GM12878 (cell line): ENCODE data around the gene INO80. TPM values are rescaled to one million over a fixed set of nuclear protein-coding genes. Genes with fewer than 3 reads are reported as not detected.
A peak's percentile ranks its signal among the peaks of the same experiment; 100 is the strongest.

Source experiments
- BCLAF1 ChIP-seq: fragments of 450-650 bp; IDR thresholded peaks from 2 replicates; pipeline ENCODE4 v1.6.1; 2017; ENCODE audit warnings: antibody characterized with exemption, mild to moderate bottlenecking, moderate library complexity
- EGR1 ChIP-seq, 2 experiments: IDR thresholded peaks; 1 replicate in 1 of 2; 2 replicates in 1 of 2; pipeline ENCODE4 v1.6.1; 2011 to 2012; ENCODE audit warnings: low read depth in 2 of 2, low read length in 2 of 2, borderline replicate concordance in 1 of 2, mild to moderate bottlenecking in 1 of 2, moderate library complexity in 1 of 2
- GATAD2B ChIP-seq: fragments of 450-650 bp; conservative IDR thresholded peaks from 2 replicates; pipeline ENCODE4 v1.6.1; 2017; ENCODE audit warnings: low read depth, mild to moderate bottlenecking, moderate library complexity
- JUNB ChIP-seq: IDR thresholded peaks from 2 replicates; pipeline ENCODE4 v1.6.1; 2016; ENCODE audit warnings: antibody characterized with exemption, mild to moderate bottlenecking
- KDM1A ChIP-seq: fragments of 200-600 bp; sonication (generic); IDR thresholded peaks from 2 replicates; pipeline ENCODE4 v1.6.1; 2016; ENCODE audit warnings: borderline replicate concordance
- MYC ChIP-seq: IDR thresholded peaks from 2 replicates; pipeline ENCODE4 v1.6.1; 2011; ENCODE audit warnings: mild to moderate bottlenecking, low read length, moderate library complexity, inconsistent platforms; ENCODE audit not compliant: insufficient read depth, insufficient replicate concordance, insufficient read length, severe bottlenecking
- NBN ChIP-seq: fragments of 450-650 bp; IDR thresholded peaks from 2 replicates; pipeline ENCODE4 v1.6.1; 2016
- NFXL1 ChIP-seq: fragments of 450-650 bp; IDR thresholded peaks from 2 replicates; pipeline ENCODE4 v1.6.1; 2017; ENCODE audit warnings: antibody characterized with exemption, mild to moderate bottlenecking, borderline replicate concordance
- POLR2AphosphoS5 ChIP-seq: IDR thresholded peaks from 2 replicates; pipeline ENCODE4 v1.6.1; 2011; ENCODE audit warnings: mild to moderate bottlenecking, low read length, inconsistent platforms
- RAD21 ChIP-seq: IDR thresholded peaks from 2 replicates; pipeline ENCODE4 v1.6.1; 2011; ENCODE audit warnings: mild to moderate bottlenecking, low read depth, low read length, moderate library complexity; ENCODE audit not compliant: insufficient read depth
- SIX5 ChIP-seq: IDR thresholded peaks from 2 replicates; pipeline ENCODE4 v1.6.1; 2011; ENCODE audit warnings: mild to moderate bottlenecking, low read depth, low read length, moderate library complexity; ENCODE audit not compliant: severe bottlenecking
- SMARCA5 ChIP-seq: fragments of 450-650 bp; IDR thresholded peaks from 2 replicates; pipeline ENCODE4 v1.6.1; 2017; ENCODE audit warnings: mild to moderate bottlenecking
- SPI1 ChIP-seq: IDR thresholded peaks from 2 replicates; pipeline ENCODE4 v1.6.1; 2011; ENCODE audit warnings: low read depth, mild to moderate bottlenecking, low read length, moderate library complexity, borderline replicate concordance; ENCODE audit not compliant: insufficient read depth
- SUPT20H ChIP-seq: IDR thresholded peaks from 2 replicates; pipeline ENCODE4 v1.6.1; 2011; ENCODE audit warnings: low read depth, mild to moderate bottlenecking, low read length, moderate library complexity, borderline replicate concordance; ENCODE audit not compliant: control insufficient read depth
- SUZ12 ChIP-seq: fragments of 200-600 bp; sonication (generic); IDR thresholded peaks from one replicate; pipeline ENCODE4 v1.6.1; 2018; ENCODE audit warnings: antibody characterized with exemption, mild to moderate bottlenecking; ENCODE audit not compliant: unreplicated experiment
- ZBTB40 ChIP-seq: fragments of 450-650 bp; IDR thresholded peaks from 2 replicates; pipeline ENCODE4 v1.6.1; 2016; ENCODE audit warnings: mild to moderate bottlenecking, moderate library complexity, borderline replicate concordance
- ZNF622 ChIP-seq: fragments of 450-650 bp; IDR thresholded peaks from 2 replicates; pipeline ENCODE4 v1.6.1; 2017; ENCODE audit warnings: mild to moderate bottlenecking, inconsistent platforms
- polyA plus RNA-seq, 11 experiments: library from polyadenylated mRNA; depleted of rRNA in 4 of 11; unstranded in 6 of 11; stranded (reverse) in 5 of 11; fragments of >200 nt; fragmentation: Nextera tagmentation in 4 of 11; fragmentation: Illumina TruSeq in 1 of 11; extraction: Ambion mirVana in 4 of 11; extraction: Trizol in 1 of 11; gene quantifications; 1 replicate in 1 of 11; 2 replicates in 10 of 11; pipeline versions ENCODE4 v1.2.1 to v1.2.3, GENCODE V29; 2011 to 2016; ENCODE audit warnings: inconsistent platforms in 2 of 11, missing spikeins in 2 of 11, low read depth in 1 of 11
- total RNA-seq, 4 experiments: library from RNA; depleted of rRNA in 3 of 4; stranded (reverse); fragments of >200 nt in 3 of 4; fragmentation: Illumina TruSeq in 1 of 4; extraction: Trizol in 1 of 4; gene quantifications; 2 replicates each; pipeline versions ENCODE4 v1.2.1 to v1.2.3, GENCODE V29; 2013 to 2021
- TF ChIP-seq, protein P1 (sequence below): fragments of 450-650 bp; IDR thresholded peaks from 2 replicates; pipeline ENCODE4 v1.6.1; 2018; ENCODE audit warnings: borderline replicate concordance, mild to moderate bottlenecking; ENCODE audit not compliant: partially characterized antibody

The INO80 gene
- total and polyA plus RNA-seq, 10 of the 15 experiments (the other 5 are each of a cell fraction or from before 2014, with no cell fraction given), result 4.5 to 25.0 (median 14.2) TPM

- TF ChIP-seq ZBTB40 (no peak), POLR2AphosphoS5 (peak; percentile 54), ZNF622 (no peak), EGR1 (IDR thresholded peaks at IDR 0.05; ENCODE audit: borderline replicate concordance in 1 of 2, low read depth in 2 of 2, low read length in 2 of 2) (peak in 1 of 2 experiments; percentile 80; a peak in 1 of 3 replicates), SUPT20H (no peak), SMARCA5 (no peak), NBN (0 out of 2 replicates have a peak, but pooled peaks have one; percentile 1), MYC (peak; percentile 96), SUZ12 (no peak), GATAD2B (no peak), NFXL1 (no peak), BCLAF1 (no peak), SIX5 (no peak), RAD21 (no peak), KDM1A (no peak), SPI1 (no peak), JUNB (no peak)
- TF ChIP-seq, protein P1, sequence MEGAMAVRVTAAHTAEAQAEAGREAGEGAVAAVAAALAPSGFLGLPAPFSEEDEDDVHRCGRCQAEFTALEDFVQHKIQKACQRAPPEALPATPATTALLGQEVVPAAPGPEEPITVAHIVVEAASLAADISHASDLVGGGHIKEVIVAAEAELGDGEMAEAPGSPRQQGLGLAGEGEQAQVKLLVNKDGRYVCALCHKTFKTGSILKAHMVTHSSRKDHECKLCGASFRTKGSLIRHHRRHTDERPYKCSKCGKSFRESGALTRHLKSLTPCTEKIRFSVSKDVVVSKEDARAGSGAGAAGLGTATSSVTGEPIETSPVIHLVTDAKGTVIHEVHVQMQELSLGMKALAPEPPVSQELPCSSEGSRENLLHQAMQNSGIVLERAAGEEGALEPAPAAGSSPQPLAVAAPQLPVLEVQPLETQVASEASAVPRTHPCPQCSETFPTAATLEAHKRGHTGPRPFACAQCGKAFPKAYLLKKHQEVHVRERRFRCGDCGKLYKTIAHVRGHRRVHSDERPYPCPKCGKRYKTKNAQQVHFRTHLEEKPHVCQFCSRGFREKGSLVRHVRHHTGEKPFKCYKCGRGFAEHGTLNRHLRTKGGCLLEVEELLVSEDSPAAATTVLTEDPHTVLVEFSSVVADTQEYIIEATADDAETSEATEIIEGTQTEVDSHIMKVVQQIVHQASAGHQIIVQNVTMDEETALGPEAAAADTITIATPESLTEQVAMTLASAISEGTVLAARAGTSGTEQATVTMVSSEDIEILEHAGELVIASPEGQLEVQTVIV, result no peak
Measured at GRCh38 chr15:41115652-41116115, 396 bp downstream of the INO80 start (continued).
